ENCODE measurements around the gene XRCC3. TPM values are rescaled to one million over a fixed set of nuclear protein-coding genes. Genes with fewer than 3 reads are reported as not detected.

The XRCC3 gene
- total and polyA plus RNA-seq, 4 donors = 1.7 to 14.1 (median 2.8) TPM

GRCh38 chr14:103762541-103762940 lies 47.3 kb upstream of the XRCC3 start:
- TF ChIP-seq ZBTB33 (IDR thresholded peaks at IDR 0.05) (no peak), HNF4A (conservative IDR thresholded peaks at IDR 0.05) (no peak), RXRA (IDR thresholded peaks at IDR 0.05) (no peak), EGR1 (IDR thresholded peaks at IDR 0.05; ENCODE audit: low read depth in 2 of 2) (no peak), GABPA (IDR thresholded peaks at IDR 0.05 in 1 of 2, conservative IDR thresholded peaks at IDR 0.05 in 1 of 2) (no peak), MAX (IDR thresholded peaks at IDR 0.05) (no peak)
- Histone ChIP-seq H3K4me1 (ENCODE audit: control insufficient read depth in 4 of 4, insufficient read depth in 4 of 4, low read length in 3 of 4) (no peaks in the 10 kb centered on the region), H3K9me3 (ENCODE audit: control insufficient read depth in 4 of 4, low read length in 3 of 4) (no peaks in the 10 kb centered on the region), H3K9ac (ENCODE audit: low read depth in 1 of 2, low read length in 2 of 2) (no peak overlapping the region), H3K27ac (ENCODE audit: low read depth in 1 of 2, low read length in 2 of 2) (no peak overlapping the region), H3K27me3 (ENCODE audit: control insufficient read depth in 4 of 4, insufficient read depth in 4 of 4, low read length in 3 of 4) (no peaks in the 10 kb centered on the region), H3K4me3 (ENCODE audit: low read depth in 1 of 3, low read length in 3 of 3) (no peak overlapping the region), H3K36me3 (ENCODE audit: control insufficient read depth in 4 of 4, insufficient read depth in 3 of 4, low read depth in 1 of 4, low read length in 3 of 4) (peaks cover 1 to 6% (median 5%) of the 10 kb centered on the region in 4 donors)
- whole genome bisulfite sequencing = 94% methylated on average over 13 of the region's 13 CpGs
- DNase-seq (ENCODE audit: low spot score) = no peak

GRCh38 chr14:103762036-103762435 lies 46.8 kb upstream of the XRCC3 start:
- H3K4me3 ChIP-seq (ENCODE audit: low read depth in 1 of 3, low read length in 3 of 3) = no peak overlapping the region
- no peak overlapping the region for H3K27ac ChIP-seq (ENCODE audit: low read depth in 1 of 2, low read length in 2 of 2)
- 89% methylated on average over 1 of the region's 1 CpG for WGBS
- H3K9ac ChIP-seq (ENCODE audit: low read depth in 1 of 2, low read length in 2 of 2) = no peak overlapping the region
- H3K4me1 ChIP-seq (ENCODE audit: control insufficient read depth in 4 of 4, insufficient read depth in 4 of 4, low read length in 3 of 4) = no peaks in the 10 kb centered on the region
- H3K9me3 ChIP-seq (ENCODE audit: control insufficient read depth in 4 of 4, low read length in 3 of 4) = no peaks in the 10 kb centered on the region
- TF ChIP-seq HNF4G (IDR thresholded peaks at IDR 0.05) = no peak
- TF ChIP-seq NR2F2 (IDR thresholded peaks at IDR 0.05) = no peak
- no peak for TF ChIP-seq YY1 (IDR thresholded peaks at IDR 0.05)
- no peak for TF ChIP-seq HNF4A (conservative IDR thresholded peaks at IDR 0.05)
- no peak for TF ChIP-seq TAF1 (conservative IDR thresholded peaks at IDR 0.05)
- TF ChIP-seq JUND (IDR thresholded peaks at IDR 0.05) = no peak
- no peak for TF ChIP-seq RAD21 (IDR thresholded peaks at IDR 0.05)
- no peak for TF ChIP-seq MAX (IDR thresholded peaks at IDR 0.05)
- no peak for DNase-seq (ENCODE audit: low spot score)
- H3K27me3 ChIP-seq (ENCODE audit: control insufficient read depth in 4 of 4, insufficient read depth in 4 of 4, low read length in 3 of 4) = no peaks in the 10 kb centered on the region
- peaks cover 1 to 6% (median 5%) of the 10 kb centered on the region in 4 donors for H3K36me3 ChIP-seq (ENCODE audit: control insufficient read depth in 4 of 4, insufficient read depth in 3 of 4, low read depth in 1 of 4, low read length in 3 of 4)

- Histone ChIP-seq H3K36me3 (ENCODE audit: control insufficient read depth in 4 of 4, insufficient read depth in 3 of 4, low read depth in 1 of 4, low read length in 3 of 4) (peaks cover 0 to 3% (median under 1%) of the 10 kb centered on the region in 4 donors), H3K4me3 (ENCODE audit: low read depth in 1 of 3, low read length in 3 of 3) (no peak overlapping the region), H3K9ac (ENCODE audit: low read depth in 1 of 2, low read length in 2 of 2) (no peak overlapping the region), H3K9me3 (ENCODE audit: control insufficient read depth in 4 of 4, low read length in 3 of 4) (no peaks in the 10 kb centered on the region), H3K27me3 (ENCODE audit: control insufficient read depth in 4 of 4, insufficient read depth in 4 of 4, low read length in 3 of 4) (no peaks in the 10 kb centered on the region), H3K27ac (ENCODE audit: low read depth in 1 of 2, low read length in 2 of 2) (no peak overlapping the region), H3K4me1 (ENCODE audit: control insufficient read depth in 4 of 4, insufficient read depth in 4 of 4, low read length in 3 of 4) (no peaks in the 10 kb centered on the region)
- no peak for TF ChIP-seq ATF3 (IDR thresholded peaks at IDR 0.05)
- 97% methylated on average over 8 of the region's 8 CpGs for WGBS
- DNase-seq (ENCODE audit: low spot score) = no peak
Observed at GRCh38 chr14:103758059-103758776, 43.0 kb upstream of the XRCC3 start.

Data from liver (tissue), 9 donors.